Heart right ventricle (tissue), 16 donors: ENCODE measurements around the gene CERS6. TPM values are rescaled to one million over a fixed set of nuclear protein-coding genes. Genes with fewer than 3 reads are reported as not detected.

Experiments used
- ATAC-seq, 8 donors: fragments of 200-7000 bp; cut with Tn5 transposase; one replicate each; pipeline ENCODE4 v1.9.1; 2020; ENCODE audit warnings: mild to moderate bottlenecking in 8 of 8, moderate library complexity in 8 of 8, moderate number of reproducible peaks in 1 of 8
- DNase-seq, 2 donors: peaks; one replicate each; pipeline ENCODE4 v3.0.0-alpha.2; 2020
- H3K27ac ChIP-seq, 10 donors: fragments of 200-600 bp; sonication (generic) in 2 of 10; one replicate each; pipeline versions ENCODE4 v1.5.0 to v1.8.0; 2020 to 2022; ENCODE audit warnings: mild to moderate bottlenecking in 3 of 10
- H3K27me3 ChIP-seq, 7 donors: fragments of 200-600 bp; one replicate each; pipeline ENCODE4 v1.8.0; 2021 to 2022; ENCODE audit warnings: mild to moderate bottlenecking in 2 of 7
- H3K36me3 ChIP-seq, 9 donors: fragments of 200-600 bp; sonication (generic) in 1 of 9; one replicate each; pipeline versions ENCODE4 v1.5.0 to v1.8.0; 2020 to 2022; ENCODE audit warnings: mild to moderate bottlenecking in 2 of 9
- H3K4me1 ChIP-seq, 9 donors: fragments of 200-600 bp; sonication (generic) in 1 of 9; one replicate each; pipeline versions ENCODE4 v1.5.0 to v1.8.0; 2020 to 2022; ENCODE audit warnings: mild to moderate bottlenecking in 4 of 9
- H3K4me3 ChIP-seq, 10 donors: fragments of 200-600 bp; sonication (generic) in 2 of 10; one replicate each; pipeline versions ENCODE4 v1.5.0 to v1.8.0; 2020 to 2022; ENCODE audit warnings: mild to moderate bottlenecking in 7 of 10, moderate library complexity in 2 of 10
- H3K9me3 ChIP-seq, 11 donors: fragments of 200-600 bp in 10 of 11; sonication (generic) in 2 of 11; one replicate each; pipeline versions ENCODE4 v1.5.0 to v1.8.0; 2013 to 2022; ENCODE audit warnings: mild to moderate bottlenecking in 2 of 11, control low read depth in 1 of 11, moderate library complexity in 1 of 11
- WGBS, 2 donors: extraction: QIAGEN DNeasy Blood & Tissue Kit; methylation state at CpG; one replicate each; pipeline ENCODE4 v1.1.7; 2013; ENCODE audit warnings: inconsistent platforms in 1 of 2; 5-methylcytosine and 5-hydroxymethylcytosine counted together
- intact Hi-C, 10 donors: fragments of 100-400 bp; cut with DNase I; formaldehyde crosslinking; loops; one replicate each; pipeline versions ENCODE4 v1.11.1 to v1.14.2; 2022
- polyA plus RNA-seq, 2 donors: library from polyadenylated mRNA; stranded (reverse); fragments of 200-250 nt; gene quantifications; one replicate each; pipeline ENCODE4 v1.2.3, GENCODE V29; 2013
- total RNA-seq, 10 donors: library from RNA; stranded (reverse); fragmentation: NEBNext Ultra II Directional in 3 of 10; extraction: Animal tissue kit (Norgen Biotek cat#: 25700) in 3 of 10; gene quantifications; one replicate each; pipeline versions ENCODE4 v1.2.1 to v1.2.4, GENCODE V29; 2021 to 2023
- TF ChIP-seq, protein P1 (sequence below), 9 donors: fragments of 200-600 bp; sonication (generic) in 2 of 9; IDR thresholded peaks; one replicate each; pipeline versions ENCODE4 v1.5.0 to v1.8.0; 2021 to 2022; ENCODE audit warnings: antibody characterized with exemption in 9 of 9, mild to moderate bottlenecking in 5 of 9, moderate library complexity in 1 of 9
- donor health status: Arrhythmogenic right ventricular cardiomyopathy.
- donor health status: ischemic (EF 13 %, LVEDD 7.1; RV severe dilation, severe dysfunction).
- donor health status: healthy with polysubstance abuse.
- donor health status: DM: no; HTN: yes; CAD: no.
- donor health status: DM: no; HTN: no; CAD: no.
- donor health status: ischemic (EF 25% LVEDD 6.9; RV normal size, moderate dysfunction).
- donor health status: ischemic (EF 25% LVEDD 5.7; RV mildly dilated, moderate dysfunction).
- donor health status: healthy.
- donor health status: DM: yes; HTN: yes; CAD: no.
- donor health status: Ischemic cardiomyopathy.
- donor health status: ischemic (EF 35%, LVEDD 5.7; RV mildly dilated, moderate dysfunction).
- donor health status: nonischemic (EF 11% LVEDD 7.7; RV severe dilation, severe dysfunction).
- donor health status: DM: yes; HTN: yes; CAD: no.
- donor health status: PGD.
- donor health status: ischemic (EF 29% LVEDD 5.4; RV normal size, mild dysfunction).
- donor health status: nonischemic (EF 23%, LVEDD 6.1; RV moderate dilation, normal function).

The CERS6 gene
- total and polyA plus RNA-seq, 12 donors = 20.5 to 76.3 (median 56.1) TPM

DNA sequence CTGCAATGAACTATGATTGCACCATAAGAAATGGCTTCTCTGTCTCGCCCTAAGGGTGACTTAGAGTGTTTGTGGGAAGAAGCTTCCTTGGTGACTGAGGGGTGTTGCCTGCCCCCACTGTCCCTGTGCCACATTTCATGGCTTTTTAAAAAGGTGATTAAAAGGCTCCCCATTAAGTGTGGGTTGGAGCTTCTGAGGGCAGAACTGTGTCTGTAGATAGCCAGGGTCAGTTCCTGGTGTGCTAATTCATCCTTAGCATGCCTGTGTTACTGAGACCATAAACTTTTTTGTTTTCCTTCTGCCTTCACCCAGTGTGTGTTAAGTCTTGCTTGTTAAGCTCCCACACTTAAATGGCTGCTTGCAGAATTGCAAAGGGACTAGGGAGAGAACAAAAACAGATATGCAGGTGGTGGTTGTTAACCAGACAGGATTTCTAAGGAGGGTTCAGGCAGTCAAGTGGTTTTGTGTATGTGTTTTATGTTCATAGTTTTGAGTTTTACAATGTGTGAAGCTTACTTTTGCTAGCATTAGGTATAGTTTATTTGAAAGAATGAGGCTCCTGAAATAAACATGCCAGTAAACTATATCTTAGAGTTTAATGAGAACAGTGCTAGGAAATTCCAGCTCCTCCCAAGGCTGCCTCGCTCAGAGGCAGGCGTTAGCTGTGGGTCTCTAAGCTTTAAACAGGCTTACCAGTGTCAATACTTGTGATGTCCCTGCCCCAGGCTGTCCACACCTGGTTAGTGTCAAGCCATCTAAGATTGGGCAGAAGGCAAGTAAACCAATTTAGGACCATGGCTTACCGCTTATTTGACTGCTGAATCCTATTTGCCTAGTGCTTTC lies 14.5 kb downstream of the CERS6 start:
- TF ChIP-seq, protein P1, sequence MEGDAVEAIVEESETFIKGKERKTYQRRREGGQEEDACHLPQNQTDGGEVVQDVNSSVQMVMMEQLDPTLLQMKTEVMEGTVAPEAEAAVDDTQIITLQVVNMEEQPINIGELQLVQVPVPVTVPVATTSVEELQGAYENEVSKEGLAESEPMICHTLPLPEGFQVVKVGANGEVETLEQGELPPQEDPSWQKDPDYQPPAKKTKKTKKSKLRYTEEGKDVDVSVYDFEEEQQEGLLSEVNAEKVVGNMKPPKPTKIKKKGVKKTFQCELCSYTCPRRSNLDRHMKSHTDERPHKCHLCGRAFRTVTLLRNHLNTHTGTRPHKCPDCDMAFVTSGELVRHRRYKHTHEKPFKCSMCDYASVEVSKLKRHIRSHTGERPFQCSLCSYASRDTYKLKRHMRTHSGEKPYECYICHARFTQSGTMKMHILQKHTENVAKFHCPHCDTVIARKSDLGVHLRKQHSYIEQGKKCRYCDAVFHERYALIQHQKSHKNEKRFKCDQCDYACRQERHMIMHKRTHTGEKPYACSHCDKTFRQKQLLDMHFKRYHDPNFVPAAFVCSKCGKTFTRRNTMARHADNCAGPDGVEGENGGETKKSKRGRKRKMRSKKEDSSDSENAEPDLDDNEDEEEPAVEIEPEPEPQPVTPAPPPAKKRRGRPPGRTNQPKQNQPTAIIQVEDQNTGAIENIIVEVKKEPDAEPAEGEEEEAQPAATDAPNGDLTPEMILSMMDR (IDR thresholded peaks at IDR 0.05) = no peak
- intact Hi-C loops = loop anchor here in 1 of 10 donors (5.0 kb wide), 1 partner anchor 47 kb away; no protein-coding TSS in a partner anchor
- H3K4me3 ChIP-seq = no peak overlapping the region
- DNase-seq (no peak), ATAC-seq (peak in 6 of 8 donors; percentile 41 to 68 (median 48))
- WGBS, 2 donors = 49 to 68% methylated on average over 4 of the region's 4 CpGs
- no peaks in the 10 kb centered on the region for H3K9me3 ChIP-seq
- H3K4me1 ChIP-seq = peaks cover 6 to 61% (median 41%) of the 10 kb centered on the region in 9 donors
- no peaks in the 10 kb centered on the region for H3K36me3 ChIP-seq
- no peaks in the 10 kb centered on the region for H3K27me3 ChIP-seq
- peak overlapping the region in 2 of 10 donors; percentile 9 to 19 for H3K27ac ChIP-seq

DNA sequence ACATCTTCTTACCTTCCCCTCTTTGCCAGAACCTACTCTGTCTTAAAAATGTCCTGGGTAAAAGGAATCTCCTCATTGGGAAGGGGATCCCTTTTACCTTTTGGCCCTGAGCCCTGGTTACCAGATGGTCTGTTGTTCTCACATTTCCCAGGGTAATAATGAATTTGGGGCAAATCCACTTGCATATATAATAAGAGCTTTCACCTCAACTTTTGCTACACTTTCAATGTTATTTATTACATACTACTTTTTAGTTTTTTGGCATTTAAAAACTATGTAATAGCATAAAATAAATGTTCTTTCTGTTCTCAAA lies 15.0 kb downstream of the CERS6 start:
- peak overlapping the region in 1 of 10 donors; percentile 19 for H3K27ac ChIP-seq
- no peaks in the 10 kb centered on the region for H3K27me3 ChIP-seq
- no peaks in the 10 kb centered on the region for H3K9me3 ChIP-seq
- intact Hi-C loops = loop anchor here in 1 of 10 donors (5.0 kb wide), 1 partner anchor 46 kb away; no protein-coding TSS in a partner anchor
- H3K4me1 ChIP-seq = peaks cover 6 to 55% (median 35%) of the 10 kb centered on the region in 9 donors
- no peaks in the 10 kb centered on the region for H3K36me3 ChIP-seq
- TF ChIP-seq, protein P1 (IDR thresholded peaks at IDR 0.05) = no peak
- ATAC-seq = no peak
- DNase-seq = no peak
- H3K4me3 ChIP-seq = no peak overlapping the region

DNA sequence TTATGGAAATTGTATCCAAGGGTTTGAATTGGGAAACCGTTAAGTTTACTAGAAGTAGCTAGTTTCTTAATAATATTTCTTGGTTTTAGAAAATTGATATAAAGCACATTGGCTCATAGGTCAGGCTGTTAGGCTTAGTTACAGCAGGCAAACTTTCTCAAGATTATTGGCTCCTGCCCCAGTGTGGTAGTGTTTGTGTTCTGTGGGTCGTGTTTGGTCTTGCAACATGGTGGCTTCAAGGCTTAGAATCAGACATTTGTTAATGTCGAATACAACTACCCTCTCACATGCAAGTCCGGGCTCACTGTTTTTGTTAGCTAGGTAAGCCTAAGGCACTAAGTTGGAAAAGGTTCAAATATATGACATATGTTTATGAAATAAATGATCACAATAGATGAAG lies 19.6 kb downstream of the CERS6 start:
- Histone ChIP-seq H3K27ac (no peak overlapping the region), H3K4me1 (peaks cover 0 to 28% (median 20%) of the 10 kb centered on the region in 9 donors), H3K4me3 (no peak overlapping the region), H3K36me3 (no peaks in the 10 kb centered on the region), H3K27me3 (no peaks in the 10 kb centered on the region), H3K9me3 (no peaks in the 10 kb centered on the region)
- DNase-seq (no peak), ATAC-seq (no peak)
- TF ChIP-seq, protein P1 (IDR thresholded peaks at IDR 0.05) = no peak
- 90 to 92% methylated on average over 4 of the region's 4 CpGs for WGBS, 2 donors
- intact Hi-C loops = no loop called here

DNA sequence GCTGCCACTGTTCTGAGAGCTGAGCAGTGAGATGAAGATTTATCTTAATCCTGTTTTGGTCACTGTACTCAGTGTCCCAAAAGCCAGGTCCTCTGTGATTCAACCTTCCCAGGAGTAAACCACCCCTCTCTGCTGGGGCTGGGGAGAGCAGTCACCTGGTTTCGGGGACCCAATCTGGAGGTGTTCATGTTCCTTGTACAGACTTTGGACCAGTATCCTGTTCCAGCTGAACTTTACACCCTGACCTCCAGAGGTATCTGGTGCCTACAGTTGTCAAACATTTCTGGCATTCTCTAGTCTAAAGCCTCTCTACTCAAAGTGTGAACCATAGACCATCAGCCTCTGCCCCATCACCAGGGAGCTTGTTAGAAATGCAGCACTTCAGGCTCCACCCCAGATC lies 22.1 kb downstream of the CERS6 start:
- intact Hi-C loops = no loop called here
- H3K36me3 ChIP-seq = no peaks in the 10 kb centered on the region
- DNase-seq (no peak), ATAC-seq (peak in 2 of 8 donors; percentile 51 to 69)
- TF ChIP-seq, protein P1 (IDR thresholded peaks at IDR 0.05) = no peak
- no peaks in the 10 kb centered on the region for H3K9me3 ChIP-seq
- no peaks in the 10 kb centered on the region for H3K27me3 ChIP-seq
- 88 to 100% methylated on average over 1 of the region's 1 CpG for WGBS, 2 donors
- H3K4me1 ChIP-seq = peaks cover 0 to 25% (median 13%) of the 10 kb centered on the region in 9 donors
- H3K27ac ChIP-seq = no peak overlapping the region
- H3K4me3 ChIP-seq = no peak overlapping the region
